ENCODE measurements around the gene NUP42.

DNA sequence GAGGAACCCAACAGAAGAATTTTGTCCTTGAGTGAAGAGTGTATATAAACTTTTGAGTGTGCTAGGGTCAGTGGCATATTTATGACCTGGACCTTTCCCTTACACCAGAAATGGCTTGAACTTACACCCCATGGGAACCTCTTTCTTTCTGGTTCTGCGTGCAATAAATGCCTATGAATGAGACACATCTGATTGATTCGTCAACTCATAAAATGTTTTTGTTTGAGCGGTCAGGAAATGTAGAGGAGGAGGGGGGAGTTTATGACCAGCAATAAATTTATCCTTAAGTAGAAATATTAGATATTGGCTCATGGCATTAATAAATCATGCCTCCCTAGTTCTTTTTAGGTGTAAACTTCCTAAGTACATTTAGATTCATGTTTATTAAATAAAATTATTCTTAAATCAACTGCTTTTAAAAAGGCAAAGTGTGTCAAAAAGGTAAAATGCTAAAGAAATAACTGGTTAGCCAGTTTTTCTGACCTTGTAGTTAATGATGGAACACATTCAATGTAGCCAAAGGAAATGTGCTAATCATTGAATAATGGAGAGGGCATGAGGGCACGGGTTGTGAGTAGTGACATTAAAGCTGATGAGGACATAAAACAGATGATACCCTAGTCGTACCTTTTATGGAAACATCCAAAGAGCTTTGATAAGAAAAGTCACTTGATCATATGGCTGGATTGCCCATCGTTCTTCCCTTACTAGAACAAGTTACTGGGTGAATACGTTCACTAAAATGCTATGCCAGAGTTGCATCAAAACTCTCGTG is 13.6 kb upstream of the NUP42 start:
- TF ChIP-seq GATA2 (IDR thresholded peaks at IDR 0.05; ENCODE audit: low read depth, low read length): no peak
- TF ChIP-seq GATA3 (IDR thresholded peaks at IDR 0.05; ENCODE audit: low read depth, low read length): no peak
